Heart left ventricle (tissue), 13 donors: ENCODE data around the gene GCNT2.

Experiments used
- CTCF ChIP-seq, 12 donors: fragments of 200-600 bp; sonication (generic) in 4 of 12; IDR thresholded peaks; one replicate each; pipeline versions ENCODE4 v1.5.0 to v1.8.0; 2018 to 2022; ENCODE audit warnings: antibody characterized with exemption in 12 of 12, mild to moderate bottlenecking in 5 of 12
- POLR2A ChIP-seq, 2 donors: fragments of 450-650 bp; IDR thresholded peaks; one replicate each; pipeline ENCODE4 v1.6.1; 2017; ENCODE audit warnings: antibody characterized with exemption in 2 of 2, mild to moderate bottlenecking in 2 of 2, moderate library complexity in 2 of 2
- donor health status: ischemic (EF 13 %, LVEDD 7.1; RV severe dilation, severe dysfunction).
- donor health status: DM: no; HTN: yes; CAD: no.
- donor health status: DM: no; HTN: no; CAD: no.
- donor health status: ischemic (EF 25% LVEDD 6.9; RV normal size, moderate dysfunction).
- donor health status: ischemic (EF 25% LVEDD 5.7; RV mildly dilated, moderate dysfunction).
- donor health status: ischemic (EF 35%, LVEDD 5.7; RV mildly dilated, moderate dysfunction).
- donor health status: nonischemic (EF 11% LVEDD 7.7; RV severe dilation, severe dysfunction).
- donor health status: DM: yes; HTN: yes; CAD: no.
- donor health status: PGD.
- donor health status: ischemic (EF 29% LVEDD 5.4; RV normal size, mild dysfunction).
- donor health status: nonischemic (EF 23%, LVEDD 6.1; RV moderate dilation, normal function).

GRCh38 chr6:10534419-10534762 is 13.2 kb downstream of the GCNT2 start:
- no peak for TF ChIP-seq CTCF (IDR thresholded peaks at IDR 0.05)
- no peak for TF ChIP-seq POLR2A (IDR thresholded peaks at IDR 0.05)
